K562 (cell line): ENCODE results near the gene GPR4. TPM values are rescaled to one million over a fixed set of nuclear protein-coding genes. Genes with fewer than 3 reads are reported as not detected.
A peak's percentile ranks its signal among the peaks of the same experiment; 100 is the strongest.

Source experiments
- ELK1 ChIP-seq: sonication (generic); formaldehyde crosslinking; IDR thresholded peaks from 2 replicates; pipeline ENCODE4 v1.8.1; 2022; ENCODE audit warnings: missing genetic modification reagents
- ERF ChIP-seq: fragments of 450-650 bp; formaldehyde crosslinking; IDR thresholded peaks from 2 replicates; pipeline ENCODE4 v1.4.0; 2020; ENCODE audit warnings: mild to moderate bottlenecking, mixed read lengths
- ETV6 ChIP-seq, 3 experiments: fragments of 150-350 bp in 1 of 3; sonication (generic) in 1 of 3; formaldehyde crosslinking in 1 of 3; IDR thresholded peaks; 2 replicates each; pipeline versions ENCODE4 v1.6.1 to v1.8.0; 2014 to 2022; ENCODE audit warnings: borderline replicate concordance in 2 of 3, low read depth in 2 of 3, antibody characterized with exemption in 1 of 3, low read length in 1 of 3, mild to moderate bottlenecking in 1 of 3, missing genetic modification reagents in 1 of 3
- FOXK2 ChIP-seq, 2 experiments: fragments of 450-650 bp; IDR thresholded peaks in 1 of 2; conservative IDR thresholded peaks in 1 of 2; 2 replicates each; pipeline ENCODE4 v1.6.1; 2016; ENCODE audit warnings: low read depth in 2 of 2, mild to moderate bottlenecking in 1 of 2
- FOXM1 ChIP-seq, 2 experiments: fragments of 450-650 bp in 1 of 2; sonication (generic) in 1 of 2; formaldehyde crosslinking in 1 of 2; IDR thresholded peaks; 2 replicates each; pipeline versions ENCODE4 v1.6.1 to v1.9.0; 2017 to 2022; ENCODE audit warnings: low read depth in 2 of 2, mild to moderate bottlenecking in 2 of 2, missing genetic modification reagents in 1 of 2, moderate library complexity in 1 of 2
- NELFE ChIP-seq: IDR thresholded peaks from 2 replicates; pipeline ENCODE4 v1.6.1; 2011; ENCODE audit warnings: mild to moderate bottlenecking; ENCODE audit not compliant: insufficient read depth, insufficient read length
- PATZ1 ChIP-seq: fragments of 250-450 bp; sonication (Bioruptor Pico); IDR thresholded peaks from 2 replicates; pipeline ENCODE4 v1.5.0; 2020; ENCODE audit warnings: mild to moderate bottlenecking, borderline replicate concordance
- RREB1 ChIP-seq: fragments of 250-450 bp; sonication (Bioruptor Pico); IDR thresholded peaks from 2 replicates; pipeline ENCODE4 v1.4.0; 2020
- STAG1 ChIP-seq: sonication (generic); formaldehyde crosslinking; IDR thresholded peaks from 2 replicates; pipeline ENCODE4 v1.5.0; 2020; ENCODE audit warnings: missing genetic modification reagents, borderline replicate concordance
- TCF7 ChIP-seq: sonication (generic); IDR thresholded peaks from 2 replicates; pipeline ENCODE4 v1.6.1; 2016; ENCODE audit warnings: antibody characterized with exemption, borderline replicate concordance
- ZFP91 ChIP-seq: sonication (generic); formaldehyde crosslinking; IDR thresholded peaks from 2 replicates; pipeline ENCODE4 v1.8.0; 2022; ENCODE audit warnings: mild to moderate bottlenecking, missing genetic modification reagents
- ZNF384 ChIP-seq: IDR thresholded peaks from 2 replicates; pipeline ENCODE4 v1.6.1; 2012; ENCODE audit warnings: low read depth, low read length, improper control_type of control experiment
- ZNF561 ChIP-seq: fragments of 450-650 bp; formaldehyde crosslinking; conservative IDR thresholded peaks from 2 replicates; pipeline ENCODE4 v1.4.0; 2020; ENCODE audit warnings: mild to moderate bottlenecking, moderate library complexity
- polyA plus RNA-seq, 8 experiments: library from polyadenylated mRNA; depleted of rRNA in 4 of 8; stranded (reverse) in 5 of 8; unstranded in 3 of 8; fragments of >200 nt; fragmentation: Nextera tagmentation in 2 of 8; fragmentation: Illumina TruSeq in 1 of 8; extraction: Ambion mirVana in 2 of 8; extraction: Trizol in 1 of 8; gene quantifications; 2 replicates each; pipeline versions ENCODE4 v1.2.1 to v1.2.3, GENCODE V29; 2011 to 2014; ENCODE audit warnings: inconsistent platforms in 1 of 8, missing spikeins in 1 of 8
- total RNA-seq, 7 experiments: library from RNA; depleted of rRNA in 6 of 7; stranded (reverse); fragments of >200 nt in 6 of 7; fragmentation: Illumina TruSeq in 2 of 7; extraction: Trizol in 2 of 7; gene quantifications; 2 replicates each; pipeline versions ENCODE4 v1.2.1 to v1.2.3, GENCODE V29; 2011 to 2021; ENCODE audit warnings: low replicate concordance in 1 of 7

Gene GPR4
- total and polyA plus RNA-seq, 9 of the 15 experiments (the other 6 are each of a cell fraction or from before 2014, with no cell fraction given): 0.03 to 0.09 (median 0.04) TPM; not detected in 5

- TF ChIP-seq RREB1 (CRISPR knock-in tag): no peak
- no peak for TF ChIP-seq ZNF384
- TF ChIP-seq ERF (CRISPR knock-in tag): no peak
- no peak for TF ChIP-seq FOXM1 (IDR thresholded peaks at IDR 0.05; ENCODE audit: low read depth)
- no peak for TF ChIP-seq FOXM1 (CRISPR knock-in tag; IDR thresholded peaks at IDR 0.05; ENCODE audit: low read depth)
- no peak for TF ChIP-seq FOXK2 (conservative IDR thresholded peaks at IDR 0.05 in 1 of 2, IDR thresholded peaks at IDR 0.05 in 1 of 2; ENCODE audit: low read depth in 2 of 2)
- peak; percentile 27; the same call in 1 of the 2 replicates for TF ChIP-seq STAG1
- no peak for TF ChIP-seq PATZ1 (CRISPR knock-in tag)
- TF ChIP-seq ZFP91: no peak
- TF ChIP-seq ELK1 (CRISPR knock-in tag): no peak
- peak; percentile 19; the same call in 1 of the 2 replicates for TF ChIP-seq TCF7
- TF ChIP-seq ZNF561 (CRISPR knock-in tag): no peak
- TF ChIP-seq NELFE: no peak
- TF ChIP-seq ETV6 (IDR thresholded peaks at IDR 0.05; ENCODE audit: borderline replicate concordance in 1 of 2, low read depth in 2 of 2, low read length in 1 of 2): no peak
- no peak for TF ChIP-seq ETV6 (CRISPR knock-in tag; IDR thresholded peaks at IDR 0.05; ENCODE audit: borderline replicate concordance)
Measured at GRCh38 chr19:45607071-45608029, 5.3 kb upstream of the GPR4 start (continued).
